ENCODE data around the gene MINAR1. TPM values are rescaled to one million over a fixed set of nuclear protein-coding genes. Genes with fewer than 3 reads are reported as not detected.

The MINAR1 gene
- total RNA-seq, 1 donor from 2014 or later = 1.5 TPM

DNA sequence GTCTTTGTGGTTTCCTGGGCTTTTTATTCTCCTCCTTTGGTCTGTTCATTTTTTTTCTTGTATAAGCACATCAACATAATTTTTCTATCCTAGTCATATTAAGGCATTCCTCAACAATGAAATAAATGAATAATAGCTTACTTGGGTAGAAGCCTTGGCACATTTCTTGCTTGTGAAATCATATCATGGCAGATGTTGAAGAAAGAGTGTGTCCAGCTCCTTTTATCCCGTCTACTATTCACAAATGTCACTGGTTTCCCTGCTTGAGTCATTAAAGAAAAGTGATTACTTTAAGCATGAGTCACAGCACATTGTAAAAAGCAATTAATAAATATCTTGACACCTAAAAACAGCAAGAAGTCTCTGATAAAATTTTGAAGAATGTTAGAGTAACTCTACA lies 42.1 kb downstream of the MINAR1 start:
- Histone ChIP-seq H3K27me3 (no peaks in the 10 kb centered on the region), H3K4me2 (no peak overlapping the region), H3K4me1 (no peaks in the 10 kb centered on the region), H3K9ac (no peak overlapping the region), H3K79me2 (ENCODE audit: low read depth) (no peaks in the 10 kb centered on the region), H3K9me3 (ENCODE audit: low read depth) (no peaks in the 10 kb centered on the region), H3K4me3 (no peak overlapping the region), H3K27ac (no peak overlapping the region), H4K20me1 (ENCODE audit: low read depth) (no peaks in the 10 kb centered on the region), H3F3A (ENCODE audit: low read depth) (no peaks in the 10 kb centered on the region), H2AFZ (replicated peaks) (no peak overlapping the region), H3K36me3 (no peaks in the 10 kb centered on the region)
- Mint-ChIP-seq H3K27me3 (ENCODE audit: insufficient read depth, low read depth) (no peaks in the 10 kb centered on the region), H3K9me3 (no peaks in the 10 kb centered on the region), H3K4me3 (no peak overlapping the region), H3K27ac (no peak overlapping the region), H3K36me3 (no peaks in the 10 kb centered on the region), H3K4me1 (no peaks in the 10 kb centered on the region)
- no peak for TF ChIP-seq EZH2phosphoT487 (IDR thresholded peaks at IDR 0.05)
- no peak for TF ChIP-seq EZH2 (IDR thresholded peaks at IDR 0.05)
- TF ChIP-seq, protein P1, sequence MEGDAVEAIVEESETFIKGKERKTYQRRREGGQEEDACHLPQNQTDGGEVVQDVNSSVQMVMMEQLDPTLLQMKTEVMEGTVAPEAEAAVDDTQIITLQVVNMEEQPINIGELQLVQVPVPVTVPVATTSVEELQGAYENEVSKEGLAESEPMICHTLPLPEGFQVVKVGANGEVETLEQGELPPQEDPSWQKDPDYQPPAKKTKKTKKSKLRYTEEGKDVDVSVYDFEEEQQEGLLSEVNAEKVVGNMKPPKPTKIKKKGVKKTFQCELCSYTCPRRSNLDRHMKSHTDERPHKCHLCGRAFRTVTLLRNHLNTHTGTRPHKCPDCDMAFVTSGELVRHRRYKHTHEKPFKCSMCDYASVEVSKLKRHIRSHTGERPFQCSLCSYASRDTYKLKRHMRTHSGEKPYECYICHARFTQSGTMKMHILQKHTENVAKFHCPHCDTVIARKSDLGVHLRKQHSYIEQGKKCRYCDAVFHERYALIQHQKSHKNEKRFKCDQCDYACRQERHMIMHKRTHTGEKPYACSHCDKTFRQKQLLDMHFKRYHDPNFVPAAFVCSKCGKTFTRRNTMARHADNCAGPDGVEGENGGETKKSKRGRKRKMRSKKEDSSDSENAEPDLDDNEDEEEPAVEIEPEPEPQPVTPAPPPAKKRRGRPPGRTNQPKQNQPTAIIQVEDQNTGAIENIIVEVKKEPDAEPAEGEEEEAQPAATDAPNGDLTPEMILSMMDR (IDR thresholded peaks at IDR 0.05) = no peak
- DNase-seq (ENCODE audit: low spot score) = no peak

DNA sequence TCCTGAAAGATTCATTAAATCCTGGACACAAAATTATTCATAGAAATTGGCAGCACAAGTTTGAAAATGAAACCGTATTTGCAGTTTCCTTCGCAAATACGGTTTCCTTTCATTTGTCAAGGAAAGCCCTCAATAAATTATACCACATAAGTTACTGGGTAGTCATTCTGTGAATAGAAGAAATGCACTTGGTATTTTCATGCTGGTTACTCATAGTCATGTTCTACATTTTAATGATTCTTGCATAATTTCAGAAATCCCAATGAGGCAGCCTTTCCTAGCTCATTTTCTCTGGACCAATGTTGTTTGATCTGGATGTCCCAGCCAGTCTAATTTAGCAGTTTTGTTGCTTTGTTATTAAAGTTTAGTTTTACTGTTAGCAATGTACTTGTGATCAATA lies 43.2 kb downstream of the MINAR1 start:
- Histone ChIP-seq H3K9ac (no peak overlapping the region), H3K27me3 (no peaks in the 10 kb centered on the region), H3K79me2 (ENCODE audit: low read depth) (no peaks in the 10 kb centered on the region)

DNA sequence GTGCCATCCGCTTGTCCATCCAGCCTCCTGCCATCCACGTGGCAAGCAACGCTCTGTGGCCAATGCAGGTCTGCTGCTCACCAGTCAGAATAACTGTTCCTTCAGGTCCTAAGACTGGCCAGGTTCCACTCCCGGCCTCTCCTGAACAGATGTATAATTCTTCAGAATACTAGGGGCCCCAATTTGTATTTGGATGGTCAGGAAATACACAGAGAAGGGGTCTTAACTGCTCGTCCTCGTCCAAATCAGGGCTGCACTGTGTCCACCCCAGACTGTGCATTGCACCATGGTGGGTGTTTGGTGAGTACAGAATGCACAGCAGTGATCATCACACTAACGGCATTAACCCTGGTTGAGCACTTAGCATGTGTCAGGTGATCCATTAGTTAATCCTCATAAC lies 46.0 kb downstream of the MINAR1 start:
- peaks cover 4% of the 10 kb centered on the region for H3F3A ChIP-seq (ENCODE audit: low read depth)
- H3K27me3 ChIP-seq = no peaks in the 10 kb centered on the region
- no peak overlapping the region for H2AFZ ChIP-seq (replicated peaks)
- H3K27ac ChIP-seq = no peak overlapping the region
- no peaks in the 10 kb centered on the region for H3K36me3 ChIP-seq
- no peak for DNase-seq (ENCODE audit: low spot score)
- no peak overlapping the region for H3K9ac ChIP-seq
- no peaks in the 10 kb centered on the region for H3K79me2 ChIP-seq (ENCODE audit: low read depth)
- no peak overlapping the region for H3K27ac Mint-ChIP-seq
- H3K9me3 Mint-ChIP-seq = no peaks in the 10 kb centered on the region
- peaks cover 7% of the 10 kb centered on the region for H3K9me3 ChIP-seq (ENCODE audit: low read depth)
- H3K4me3 Mint-ChIP-seq = no peak overlapping the region
- no peaks in the 10 kb centered on the region for H3K36me3 Mint-ChIP-seq
- H3K4me1 Mint-ChIP-seq = no peaks in the 10 kb centered on the region
- no peak overlapping the region for H3K4me3 ChIP-seq
- no peaks in the 10 kb centered on the region for H4K20me1 ChIP-seq (ENCODE audit: low read depth)
- TF ChIP-seq, protein P1 (IDR thresholded peaks at IDR 0.05) = no peak
- TF ChIP-seq EZH2 (IDR thresholded peaks at IDR 0.05) (no peak), EZH2phosphoT487 (IDR thresholded peaks at IDR 0.05) (no peak)
- H3K4me2 ChIP-seq = no peak overlapping the region
- peaks cover 4% of the 10 kb centered on the region for H3K27me3 Mint-ChIP-seq (ENCODE audit: insufficient read depth, low read depth)
- H3K4me1 ChIP-seq = no peaks in the 10 kb centered on the region

More for the DNA sequence above, 43.2 kb downstream of the MINAR1 start:
- DNase-seq (ENCODE audit: low spot score) = no peak
- Histone ChIP-seq H3K27ac (no peak overlapping the region), H3F3A (ENCODE audit: low read depth) (no peaks in the 10 kb centered on the region), H3K36me3 (no peaks in the 10 kb centered on the region), H3K9me3 (ENCODE audit: low read depth) (no peaks in the 10 kb centered on the region), H2AFZ (replicated peaks) (no peak overlapping the region), H3K4me3 (no peak overlapping the region), H3K4me1 (no peaks in the 10 kb centered on the region), H4K20me1 (ENCODE audit: low read depth) (no peaks in the 10 kb centered on the region), H3K4me2 (no peak overlapping the region)
- Mint-ChIP-seq H3K27me3 (ENCODE audit: insufficient read depth, low read depth) (peaks cover 3% of the 10 kb centered on the region), H3K36me3 (no peaks in the 10 kb centered on the region), H3K27ac (no peak overlapping the region), H3K4me3 (no peak overlapping the region), H3K4me1 (no peaks in the 10 kb centered on the region), H3K9me3 (no peaks in the 10 kb centered on the region)
- no peak for TF ChIP-seq EZH2 (IDR thresholded peaks at IDR 0.05)
- no peak for TF ChIP-seq EZH2phosphoT487 (IDR thresholded peaks at IDR 0.05)
- TF ChIP-seq, protein P1 (IDR thresholded peaks at IDR 0.05) = no peak
